Astrocyte of the cerebellum (primary cell): ENCODE results near the gene RHCE.
"Not testable (repeated sequence)": the region's sequence is repeated elsewhere in the genome, so short reads cannot be mapped to it uniquely, and the experiment has no call there.

ENCODE experiments used
- DNase-seq: peaks from one replicate; pipeline ENCODE4 v3.0.0-alpha.2; 2011; ENCODE audit warnings: low read depth
- H3K4me3 ChIP-seq: 2 replicates; pipeline ENCODE4 v1.5.1; 2011; ENCODE audit warnings: mild to moderate bottlenecking, low read depth, low read length, moderate library complexity
- CTCF ChIP-seq: IDR thresholded peaks from 2 replicates; pipeline ENCODE4 v1.5.1; 2012; ENCODE audit warnings: low read length, low read depth, moderate library complexity, mild to moderate bottlenecking; ENCODE audit errors: missing control alignments
- in situ Hi-C: cut with HindIII; loops from 2 replicates; pipeline ENCODE4 v1.10.0; 2017; ENCODE audit warnings: low sequenced_read_pairs

The RHCE gene

GRCh38 chr1:25369241-25369640 is 51.4 kb downstream of the RHCE start:
- H3K4me3 ChIP-seq: no peak overlapping the region
- in situ Hi-C loops: no loop called here
- DNase-seq: no peak
- TF ChIP-seq CTCF: no peak

- H3K4me3 ChIP-seq, in situ Hi-C loops, DNase-seq: not testable (repeated sequence)
Observed at GRCh38 chr1:25362634-25363559, 57.7 kb downstream of the RHCE start.

- no peak overlapping the region for H3K4me3 ChIP-seq
- in situ Hi-C loops: no loop called here
- TF ChIP-seq CTCF: no peak
- no peak for DNase-seq
Observed at GRCh38 chr1:25361901-25362300, 58.7 kb downstream of the RHCE start.

DNA sequence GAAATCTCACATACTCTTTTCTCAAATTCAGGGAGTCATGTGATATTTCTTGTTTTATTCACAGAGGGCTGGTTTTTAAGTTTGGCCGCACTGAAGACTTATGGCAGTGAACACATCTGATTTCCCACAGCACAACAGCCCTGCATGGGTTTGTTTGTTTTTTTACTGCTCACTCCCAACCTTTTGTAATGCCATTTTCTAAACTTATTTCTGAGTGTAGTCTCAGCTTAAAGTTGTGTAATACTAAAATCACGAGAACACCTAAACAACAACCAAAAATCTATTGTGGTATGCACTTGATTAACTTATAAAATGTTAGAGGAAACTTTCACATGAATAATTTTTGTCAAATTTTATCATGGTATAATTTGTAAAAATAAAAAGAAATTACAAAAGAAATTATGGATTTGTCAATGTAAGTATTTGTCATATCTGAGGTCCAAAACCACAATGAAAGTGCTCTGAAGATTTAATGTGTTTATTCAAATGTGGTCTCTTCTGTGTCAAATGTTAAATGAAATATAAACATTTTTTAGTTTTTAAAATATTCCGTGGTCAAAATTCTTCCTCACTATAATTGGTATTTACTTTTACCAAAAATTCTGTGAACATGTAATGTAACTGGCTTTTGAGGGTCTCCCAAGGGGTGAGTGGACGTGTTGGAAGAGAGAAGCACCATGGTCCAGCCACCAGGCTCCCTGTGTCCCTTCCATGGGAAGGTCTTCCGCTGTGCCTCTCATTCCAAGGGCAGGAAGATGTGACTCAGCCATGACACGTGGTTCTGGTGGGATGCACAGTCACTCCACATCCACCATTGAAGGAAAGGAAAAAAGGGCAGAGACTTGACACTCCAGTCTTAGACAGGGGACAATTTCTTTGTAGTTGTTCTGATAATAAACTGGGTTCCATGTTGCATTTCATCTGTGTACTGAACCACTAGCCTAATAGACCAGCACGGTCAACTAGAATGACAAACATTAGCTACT is 59.7 kb downstream of the RHCE start:
- no peak overlapping the region for H3K4me3 ChIP-seq
- no peak for TF ChIP-seq CTCF
- in situ Hi-C loops: no loop called here
- DNase-seq: peak; percentile 67

GRCh38 chr1:25356848-25357247 is 63.8 kb downstream of the RHCE start:
- H3K4me3 ChIP-seq: no peak overlapping the region
- in situ Hi-C loops: no loop called here
- TF ChIP-seq CTCF: no peak
- DNase-seq: no peak

GRCh38 chr1:25356441-25356840 is 64.2 kb downstream of the RHCE start:
- in situ Hi-C loops: no loop called here
- H3K4me3 ChIP-seq: no peak overlapping the region
- DNase-seq: no peak
- no peak for TF ChIP-seq CTCF
